Choroid plexus epithelial cell (primary cell): ENCODE measurements around the gene NKAIN2.
A peak's percentile ranks its signal among the peaks of the same experiment; 100 is the strongest.

Experiments used
- DNase-seq: peaks from one replicate; pipeline ENCODE4 v3.0.0-alpha.2; 2010; ENCODE audit warnings: low read depth
- H3K4me3 ChIP-seq: 2 replicates; pipeline ENCODE4 v1.5.1; 2011; ENCODE audit warnings: low read depth, mild to moderate bottlenecking, control low read depth, low read length, moderate library complexity
- CTCF ChIP-seq: conservative IDR thresholded peaks from 2 replicates; pipeline ENCODE4 v1.5.1; 2011; ENCODE audit warnings: low read depth, mild to moderate bottlenecking, control low read depth, inconsistent platforms, low read length, moderate library complexity

NKAIN2 gene

GRCh38 chr6:123803504-123804013 is at the start of gene NKAIN2:
TSS of gene NKAIN2 (plus strand) at chr6:123803865.
- DNase-seq: no peak
- TF ChIP-seq CTCF: no peak
- peak within 1 kb of the TSS; percentile 57 for H3K4me3 ChIP-seq

DNA sequence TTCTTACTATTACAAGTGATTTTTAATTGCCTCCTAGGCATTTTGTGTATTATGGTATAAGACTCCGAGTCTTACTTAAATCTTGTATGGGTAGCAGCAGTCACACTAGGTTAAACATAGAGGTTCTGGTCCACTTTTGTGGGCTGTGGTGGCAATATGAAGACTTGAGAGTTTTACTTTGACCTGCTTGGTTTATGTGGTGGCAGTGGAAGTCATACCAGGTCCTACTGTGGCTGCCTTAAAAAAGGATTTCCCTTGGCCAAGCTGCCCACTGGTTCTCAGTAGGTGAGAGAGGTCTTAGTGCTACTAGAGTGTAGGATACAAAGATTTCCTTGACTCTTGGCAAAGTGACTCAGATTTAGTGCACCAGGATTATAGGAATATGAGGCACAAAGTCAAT is 44.2 kb upstream of the NKAIN2 start:
- no peak for TF ChIP-seq CTCF
- no peak overlapping the region for H3K4me3 ChIP-seq
- no peak for DNase-seq

- no peak for TF ChIP-seq CTCF
- DNase-seq: no peak
- no peak overlapping the region for H3K4me3 ChIP-seq
Observed at GRCh38 chr6:123763904-123764303, 39.8 kb upstream of the NKAIN2 start.

DNA sequence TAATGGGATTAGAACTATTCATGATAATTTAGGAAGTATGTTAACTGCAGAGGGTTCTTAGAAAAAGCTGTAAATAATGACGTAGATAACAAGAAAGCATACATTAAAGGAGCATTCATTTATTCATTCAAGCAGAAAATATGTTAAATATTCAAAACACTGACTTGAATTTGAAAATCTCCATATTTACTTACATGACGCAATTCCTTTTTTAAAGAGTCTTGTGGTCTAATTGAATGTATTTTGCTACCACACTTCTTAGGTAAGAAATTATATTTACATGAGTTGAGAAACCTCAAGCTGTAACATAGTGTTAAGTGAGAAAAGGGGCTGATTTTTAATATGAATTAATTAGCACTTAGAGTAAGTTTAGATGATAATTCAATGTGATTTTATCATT is 38.9 kb upstream of the NKAIN2 start:
- no peak for DNase-seq
- TF ChIP-seq CTCF: no peak

DNA sequence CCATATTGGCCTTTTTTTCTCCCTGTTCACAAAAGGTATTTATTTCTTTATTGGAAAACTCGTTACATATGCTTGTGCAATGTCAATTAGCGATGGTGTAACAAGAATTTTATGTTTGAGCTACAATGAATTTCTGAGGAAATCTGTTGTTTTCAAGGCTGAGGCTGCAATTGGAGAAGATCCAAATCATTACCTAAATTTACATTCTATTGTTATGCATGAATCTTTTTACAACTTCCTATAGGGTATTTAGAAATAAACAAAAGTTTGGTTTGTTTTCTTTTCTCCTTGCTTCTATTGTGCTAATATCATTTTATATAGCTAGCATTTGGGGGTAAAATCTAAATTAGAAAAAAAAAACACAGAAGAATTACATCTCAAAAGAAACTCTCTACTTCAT is 34.7 kb upstream of the NKAIN2 start:
- H3K4me3 ChIP-seq: no peak overlapping the region
- no peak for DNase-seq
- TF ChIP-seq CTCF: no peak

More for the DNA sequence above, 38.9 kb upstream of the NKAIN2 start:
- no peak overlapping the region for H3K4me3 ChIP-seq

GRCh38 chr6:123769431-123769830 is 34.2 kb upstream of the NKAIN2 start:
- no peak for TF ChIP-seq CTCF
- no peak overlapping the region for H3K4me3 ChIP-seq
- no peak for DNase-seq

GRCh38 chr6:123770247-123770949 is 33.3 kb upstream of the NKAIN2 start:
- TF ChIP-seq CTCF: no peak
- no peak overlapping the region for H3K4me3 ChIP-seq
- peak; percentile 60 for DNase-seq
